ENCODE results near the gene UGT1A7. TPM values are rescaled to one million over a fixed set of nuclear protein-coding genes. Genes with fewer than 3 reads are reported as not detected.
"Not testable (repeated sequence)": the region's sequence is repeated elsewhere in the genome, so short reads cannot be mapped to it uniquely, and the experiment has no call there.

Gene UGT1A7
- total RNA-seq, 1 donor from 2014 or later = 0.12 TPM

DNA sequence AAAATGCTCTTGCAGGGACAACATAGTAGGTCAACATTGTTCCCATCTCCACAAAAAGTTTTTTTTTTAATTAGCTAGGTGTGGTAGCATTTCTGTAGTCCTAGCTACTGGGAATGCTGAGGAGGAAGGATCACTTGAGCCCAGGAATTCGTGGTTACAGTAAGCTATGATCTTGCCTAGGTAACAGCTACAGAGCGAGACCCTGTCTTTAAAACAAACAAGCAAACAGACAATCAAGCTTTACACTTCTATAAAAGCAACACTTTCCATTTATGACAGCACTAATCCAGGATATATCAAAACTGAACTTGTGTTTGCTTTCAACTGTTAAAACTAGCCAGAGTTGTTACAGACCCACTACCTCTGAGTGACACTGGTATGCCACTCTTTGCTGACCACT lies 59.2 kb downstream of the UGT1A7 start:
- Mint-ChIP-seq H3K27me3 (ENCODE audit: low read depth) (peaks cover 21% of the 10 kb centered on the region), H3K27ac (ENCODE audit: unreplicated experiment) (no peak overlapping the region), H3K9me3 (ENCODE audit: low read depth) (no peaks in the 10 kb centered on the region), H3K4me1 (ENCODE audit: low read depth) (no peaks in the 10 kb centered on the region), H3K4me3 (ENCODE audit: unreplicated experiment) (no peak overlapping the region), H3K36me3 (ENCODE audit: low read depth) (no peaks in the 10 kb centered on the region)
- DNase-seq (ENCODE audit: low spot score) = no peak
- TF ChIP-seq, protein P1, sequence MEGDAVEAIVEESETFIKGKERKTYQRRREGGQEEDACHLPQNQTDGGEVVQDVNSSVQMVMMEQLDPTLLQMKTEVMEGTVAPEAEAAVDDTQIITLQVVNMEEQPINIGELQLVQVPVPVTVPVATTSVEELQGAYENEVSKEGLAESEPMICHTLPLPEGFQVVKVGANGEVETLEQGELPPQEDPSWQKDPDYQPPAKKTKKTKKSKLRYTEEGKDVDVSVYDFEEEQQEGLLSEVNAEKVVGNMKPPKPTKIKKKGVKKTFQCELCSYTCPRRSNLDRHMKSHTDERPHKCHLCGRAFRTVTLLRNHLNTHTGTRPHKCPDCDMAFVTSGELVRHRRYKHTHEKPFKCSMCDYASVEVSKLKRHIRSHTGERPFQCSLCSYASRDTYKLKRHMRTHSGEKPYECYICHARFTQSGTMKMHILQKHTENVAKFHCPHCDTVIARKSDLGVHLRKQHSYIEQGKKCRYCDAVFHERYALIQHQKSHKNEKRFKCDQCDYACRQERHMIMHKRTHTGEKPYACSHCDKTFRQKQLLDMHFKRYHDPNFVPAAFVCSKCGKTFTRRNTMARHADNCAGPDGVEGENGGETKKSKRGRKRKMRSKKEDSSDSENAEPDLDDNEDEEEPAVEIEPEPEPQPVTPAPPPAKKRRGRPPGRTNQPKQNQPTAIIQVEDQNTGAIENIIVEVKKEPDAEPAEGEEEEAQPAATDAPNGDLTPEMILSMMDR (IDR thresholded peaks at IDR 0.05) = no peak

DNA sequence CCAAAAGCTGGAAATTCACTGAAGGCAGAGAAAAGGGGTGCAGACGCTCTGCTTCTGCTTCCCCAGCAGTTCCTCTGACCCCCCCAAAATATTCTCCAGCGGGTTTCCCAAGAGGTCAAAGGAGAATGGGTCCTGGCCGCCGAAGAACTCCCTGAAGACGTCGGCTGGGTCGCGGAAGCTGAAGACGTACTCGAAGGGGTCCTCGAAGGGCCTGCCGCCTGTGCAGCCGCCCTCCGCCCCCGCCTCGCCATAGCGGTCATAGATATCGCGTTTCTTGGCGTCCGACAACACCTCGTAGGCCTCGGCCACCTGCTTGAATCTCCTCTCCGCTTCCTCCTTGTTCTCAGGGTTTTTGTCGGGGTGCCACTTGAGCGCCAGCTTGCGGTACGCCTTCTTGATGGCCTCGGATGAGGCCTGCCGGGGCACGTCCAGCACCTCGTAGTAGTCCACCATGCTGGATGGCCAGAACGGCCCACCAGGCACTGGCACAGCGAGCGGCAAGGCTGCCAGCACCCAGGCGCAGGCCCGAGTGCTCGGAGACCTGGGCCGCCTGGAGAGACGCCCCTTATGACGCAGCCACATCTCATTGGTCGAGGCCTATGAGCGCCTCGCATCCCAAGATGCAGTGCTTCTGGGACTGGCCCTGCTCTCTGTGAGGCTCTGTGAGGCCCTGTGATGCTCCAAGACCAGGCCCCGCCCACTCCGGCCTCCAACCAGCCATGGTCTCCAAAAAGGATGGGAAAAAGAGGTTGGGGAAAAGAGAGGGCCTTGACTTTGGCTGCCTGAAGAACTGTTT lies 62.0 kb downstream of the UGT1A7 start:
- DNase-seq (ENCODE audit: low spot score) = no peak
- peaks cover 31% of the 10 kb centered on the region for H3K27me3 Mint-ChIP-seq (ENCODE audit: low read depth)
- H3K27ac Mint-ChIP-seq (ENCODE audit: unreplicated experiment) = no peak overlapping the region
- TF ChIP-seq, protein P1 (IDR thresholded peaks at IDR 0.05) = no peak
- peaks cover 4% of the 10 kb centered on the region for H3K9me3 Mint-ChIP-seq (ENCODE audit: low read depth)
- no peak overlapping the region for H3K4me3 Mint-ChIP-seq (ENCODE audit: unreplicated experiment)
- H3K4me1 Mint-ChIP-seq (ENCODE audit: low read depth) = no peaks in the 10 kb centered on the region
- H3K36me3 Mint-ChIP-seq (ENCODE audit: low read depth) = no peaks in the 10 kb centered on the region

DNA sequence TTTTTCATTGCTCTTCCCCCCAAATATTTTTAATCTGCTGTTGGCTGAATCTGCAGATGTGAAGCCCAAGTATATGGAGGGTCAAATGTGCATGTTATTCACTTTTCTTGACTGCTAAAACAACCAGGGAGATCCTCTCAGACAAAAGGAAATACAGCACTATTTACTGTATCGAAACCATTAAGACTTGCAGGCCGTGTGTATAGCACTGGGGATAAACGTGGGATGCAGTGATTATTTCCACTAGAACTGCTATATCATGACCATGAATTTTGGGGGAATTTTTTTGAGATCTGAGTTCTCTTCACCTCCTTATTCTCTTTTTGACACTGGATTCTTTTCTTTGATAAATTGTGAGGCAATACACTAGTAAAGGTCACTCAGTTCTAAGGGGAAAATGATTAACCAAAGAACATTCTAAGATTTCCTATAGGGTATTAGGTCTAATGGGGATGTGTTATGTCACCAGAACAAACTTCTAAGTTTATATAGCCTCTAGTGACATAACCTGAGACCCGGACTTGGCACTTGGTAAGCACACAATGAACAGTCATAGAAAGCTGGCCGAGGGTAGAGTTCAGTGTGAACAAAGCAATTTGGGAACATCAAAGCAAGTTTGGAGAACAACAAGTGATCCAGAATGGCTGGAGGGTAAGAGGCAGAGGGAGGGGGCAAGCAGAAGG lies 63.5 kb downstream of the UGT1A7 start:
- TF ChIP-seq, protein P1 (IDR thresholded peaks at IDR 0.05) = no peak
- H3K4me3 Mint-ChIP-seq (ENCODE audit: unreplicated experiment) = no peak overlapping the region
- H3K9me3 Mint-ChIP-seq (ENCODE audit: low read depth) = peaks cover 9% of the 10 kb centered on the region
- no peaks in the 10 kb centered on the region for H3K36me3 Mint-ChIP-seq (ENCODE audit: low read depth)
- no peak for DNase-seq (ENCODE audit: low spot score)
- H3K27me3 Mint-ChIP-seq (ENCODE audit: low read depth) = peaks cover 35% of the 10 kb centered on the region
- H3K27ac Mint-ChIP-seq (ENCODE audit: unreplicated experiment) = no peak overlapping the region
- no peaks in the 10 kb centered on the region for H3K4me1 Mint-ChIP-seq (ENCODE audit: low read depth)

DNA sequence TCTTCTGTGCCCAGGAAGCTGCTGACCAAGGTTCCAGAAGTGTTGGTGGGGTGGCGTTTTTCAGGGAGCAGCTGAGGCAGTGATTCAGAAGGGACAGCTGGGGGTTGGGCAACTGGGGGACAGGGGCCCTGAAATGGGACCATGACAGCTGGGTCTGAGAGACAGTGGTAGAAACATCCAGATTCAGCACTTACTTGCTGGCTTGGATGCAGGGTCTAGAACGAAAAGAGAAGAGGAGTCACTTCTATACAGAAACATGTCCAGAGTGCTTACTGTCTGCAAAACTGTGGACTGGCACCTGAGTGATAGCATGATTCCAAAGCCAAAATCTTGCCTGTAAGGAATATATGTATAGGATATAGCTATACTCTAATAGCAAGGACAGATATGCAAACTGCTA lies 64.1 kb downstream of the UGT1A7 start:
- not testable (repeated sequence) for H3K9me3 Mint-ChIP-seq (ENCODE audit: low read depth); H3K4me3 Mint-ChIP-seq (ENCODE audit: unreplicated experiment); DNase-seq (ENCODE audit: low spot score); H3K36me3 Mint-ChIP-seq (ENCODE audit: low read depth); H3K4me1 Mint-ChIP-seq (ENCODE audit: low read depth); H3K27ac Mint-ChIP-seq (ENCODE audit: unreplicated experiment)
- peaks cover 34% of the 10 kb centered on the region for H3K27me3 Mint-ChIP-seq (ENCODE audit: low read depth)

DNA sequence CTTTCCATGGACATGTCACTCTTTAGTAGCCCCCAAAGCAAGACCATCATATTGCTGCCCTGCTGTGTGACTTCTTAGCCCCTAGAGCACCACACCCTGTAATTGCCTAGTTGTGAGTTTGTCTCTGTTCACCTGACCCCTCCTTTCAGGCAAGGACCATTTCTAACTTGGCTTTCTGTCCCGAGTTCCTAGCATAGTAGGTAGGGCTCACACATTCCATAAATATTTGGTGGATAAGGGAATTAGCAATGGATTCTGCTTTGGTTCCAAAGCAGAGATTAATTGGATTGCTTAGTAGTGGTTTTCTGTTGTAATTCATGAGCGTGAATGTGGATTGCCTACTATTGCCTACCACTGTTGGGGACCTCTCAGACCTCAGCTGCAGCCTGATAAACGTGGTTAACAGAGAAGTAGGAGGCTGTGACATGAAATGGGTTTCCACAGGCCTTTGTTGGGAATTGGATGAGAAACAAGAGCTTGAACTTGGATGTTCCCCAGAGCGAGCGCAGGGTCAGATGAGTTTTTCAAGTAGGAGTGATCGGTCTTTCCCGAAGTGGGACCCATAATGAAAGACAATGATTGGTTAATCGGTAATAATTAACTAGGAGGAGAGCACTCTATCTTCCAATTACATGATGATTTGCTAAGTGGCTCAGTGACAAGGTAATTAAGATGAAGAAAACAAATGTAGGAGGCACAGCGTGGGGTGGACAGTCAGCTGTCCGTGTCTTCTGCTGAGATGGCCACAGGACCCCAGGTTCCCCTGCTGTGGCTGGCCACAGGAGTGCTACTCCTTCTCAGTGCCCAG lies 65.0 kb downstream of the UGT1A7 start:
- Mint-ChIP-seq H3K36me3 (ENCODE audit: low read depth) (peaks cover 2% of the 10 kb centered on the region), H3K27ac (ENCODE audit: unreplicated experiment) (no peak overlapping the region), H3K9me3 (ENCODE audit: low read depth) (peaks cover 10% of the 10 kb centered on the region), H3K27me3 (ENCODE audit: low read depth) (peaks cover 36% of the 10 kb centered on the region), H3K4me3 (ENCODE audit: unreplicated experiment) (no peak overlapping the region), H3K4me1 (ENCODE audit: low read depth) (no peaks in the 10 kb centered on the region)
- no peak for DNase-seq (ENCODE audit: low spot score)
- TF ChIP-seq, protein P1 (IDR thresholded peaks at IDR 0.05) = no peak
